Measurements from ENCODE around the gene KATNBL1.
"Not testable (repeated sequence)": the region's sequence is repeated elsewhere in the genome, so short reads cannot be mapped to it uniquely, and the experiment has no call there.

Gene KATNBL1

GRCh38 chr15:34206011-34206410 is 3.9 kb downstream of the KATNBL1 start:
- in situ Hi-C loops (cut with MboI; ENCODE audit: low pct_unique_long_range_greater_than_20kb, low sequenced_read_pairs), result no loop called here
- DNase-seq, result no peak

DNA sequence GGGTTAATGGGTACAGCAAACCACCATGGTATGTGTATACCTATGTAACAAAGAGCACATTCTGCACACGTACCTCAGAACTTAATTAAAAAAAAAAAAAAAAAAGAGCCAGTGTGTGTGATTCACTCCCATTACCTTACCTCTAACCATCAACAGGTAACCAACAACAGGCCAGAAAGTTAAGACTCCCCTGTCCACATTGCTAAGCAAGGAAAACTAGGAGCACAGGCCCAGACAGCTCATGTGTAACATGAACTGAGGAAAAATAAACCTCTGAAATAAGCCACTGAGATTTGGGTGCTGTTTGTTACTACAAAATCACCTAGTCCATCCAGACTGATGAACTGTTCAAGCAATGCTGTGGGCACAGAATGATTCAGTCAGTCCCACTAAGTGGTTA is 6.0 kb downstream of the KATNBL1 start:
- DNase-seq, result no peak
- in situ Hi-C loops (cut with MboI; ENCODE audit: low pct_unique_long_range_greater_than_20kb, low sequenced_read_pairs), result no loop called here

- DNase-seq, result no peak
- in situ Hi-C loops (cut with MboI; ENCODE audit: low pct_unique_long_range_greater_than_20kb, low sequenced_read_pairs), result no loop called here
These were observed 6.6 kb downstream of the KATNBL1 start for GRCh38 chr15:34203305-34203704.

DNA sequence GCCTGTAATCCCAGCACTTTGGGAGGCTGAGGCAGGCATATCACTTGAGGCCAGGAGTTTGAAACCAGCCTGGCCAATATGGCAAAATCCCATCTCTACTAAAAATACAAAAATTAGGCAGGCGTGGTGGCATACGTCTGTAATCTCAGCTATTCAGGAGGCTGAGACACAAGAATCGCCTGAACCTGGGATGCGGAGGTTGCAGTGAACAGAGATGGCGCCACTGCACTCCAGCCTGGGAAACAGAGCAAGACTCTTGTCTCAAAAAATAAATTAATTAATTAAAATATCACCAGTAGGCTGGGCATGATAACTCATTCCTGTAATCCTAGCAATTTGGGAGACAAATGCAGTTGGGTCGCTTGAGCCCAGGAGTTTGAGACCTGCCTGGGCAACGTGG is 16.6 kb downstream of the KATNBL1 start:
- in situ Hi-C loops (cut with MboI; ENCODE audit: low pct_unique_long_range_greater_than_20kb, low sequenced_read_pairs); DNase-seq: not testable (repeated sequence)

GRCh38 chr15:34188711-34189110 is 21.2 kb downstream of the KATNBL1 start:
- in situ Hi-C loops (cut with MboI; ENCODE audit: low pct_unique_long_range_greater_than_20kb, low sequenced_read_pairs), result no loop called here
- no peak for DNase-seq

DNA sequence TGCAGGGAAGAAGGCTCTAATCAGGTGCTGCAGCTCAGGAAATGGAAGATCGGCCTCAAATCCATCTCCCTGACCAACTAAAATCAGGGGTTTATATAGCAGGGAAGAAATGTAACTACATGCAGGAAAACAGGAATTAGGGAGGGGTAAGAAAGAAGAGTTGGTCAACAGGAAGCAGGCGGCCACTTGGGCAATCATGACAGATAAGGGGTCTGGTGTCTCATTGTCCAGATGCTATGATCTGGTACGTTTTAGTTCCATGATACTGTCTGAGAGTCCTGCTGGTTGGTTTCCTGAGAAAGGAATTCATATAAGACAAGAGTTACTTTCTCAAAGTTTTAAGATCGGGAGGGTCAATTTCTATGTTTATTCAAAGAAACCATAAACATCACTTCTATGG is 24.2 kb downstream of the KATNBL1 start:
- DNase-seq, result no peak
- in situ Hi-C loops (cut with MboI; ENCODE audit: low pct_unique_long_range_greater_than_20kb, low sequenced_read_pairs), result no loop called here

- DNase-seq, result no peak
- in situ Hi-C loops (cut with MboI; ENCODE audit: low pct_unique_long_range_greater_than_20kb, low sequenced_read_pairs), result no loop called here
These were observed 27.0 kb downstream of the KATNBL1 start for GRCh38 chr15:34182942-34183341.

- no peak for DNase-seq
- in situ Hi-C loops (cut with MboI; ENCODE audit: low pct_unique_long_range_greater_than_20kb, low sequenced_read_pairs), result no loop called here
These were observed 30.7 kb downstream of the KATNBL1 start for GRCh38 chr15:34179234-34179633.

- DNase-seq; in situ Hi-C loops (cut with MboI; ENCODE audit: low pct_unique_long_range_greater_than_20kb, low sequenced_read_pairs): not testable (repeated sequence)
These were observed 43.8 kb downstream of the KATNBL1 start for GRCh38 chr15:34165987-34166573.

DNA sequence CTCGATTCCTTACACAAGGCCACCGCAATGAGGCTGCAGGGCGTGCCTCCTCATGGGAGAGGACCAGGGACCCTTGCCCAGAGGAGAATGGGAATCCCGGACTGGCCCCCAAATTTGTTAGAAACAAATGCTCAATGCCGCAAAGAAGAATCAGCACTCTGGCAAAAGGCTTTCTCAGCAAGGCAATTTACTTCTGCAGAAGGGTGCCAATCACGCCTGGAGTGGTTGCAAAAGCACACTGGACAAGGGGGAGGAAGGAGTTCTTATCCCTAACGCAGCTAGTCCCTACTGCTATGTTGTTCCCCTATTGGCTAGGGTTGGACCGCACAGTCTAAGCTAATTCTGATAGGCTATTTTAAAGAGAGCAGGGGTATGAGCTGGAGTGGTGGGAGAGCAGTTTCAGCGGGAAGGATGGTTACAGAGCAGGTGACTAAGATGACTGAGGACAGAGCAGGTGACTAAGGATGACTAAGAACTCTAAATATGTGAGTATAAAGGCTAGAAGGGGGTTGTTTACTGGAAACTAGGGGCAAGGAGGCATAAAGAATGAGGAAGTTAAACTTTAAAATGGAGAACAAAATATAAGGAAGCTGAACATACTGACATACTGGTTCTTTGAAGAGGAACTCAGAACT is 48.5 kb downstream of the KATNBL1 start:
- in situ Hi-C loops (cut with MboI; ENCODE audit: low pct_unique_long_range_greater_than_20kb, low sequenced_read_pairs), result no loop called here
- DNase-seq, result peak; percentile 44

DNA sequence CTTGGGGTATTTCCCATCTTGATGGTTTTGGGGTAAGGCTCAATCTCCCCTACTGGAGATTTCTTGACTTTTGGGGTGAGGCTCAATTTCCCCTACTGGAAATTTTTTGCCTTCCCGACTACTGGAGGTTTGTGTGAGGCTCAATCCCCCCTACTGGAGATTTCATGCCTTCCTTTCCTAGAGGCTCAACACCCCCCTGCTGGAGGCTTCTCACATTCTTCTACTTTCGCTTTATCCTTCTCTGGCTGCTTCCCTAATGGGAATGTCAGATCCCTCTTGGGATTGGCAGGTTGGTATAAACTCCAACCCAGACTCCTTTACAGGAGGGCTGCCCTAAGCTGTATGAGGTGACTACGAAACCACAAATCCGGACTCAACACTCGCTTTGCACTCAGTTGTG is 49.2 kb downstream of the KATNBL1 start:
- no peak for DNase-seq
- in situ Hi-C loops (cut with MboI; ENCODE audit: low pct_unique_long_range_greater_than_20kb, low sequenced_read_pairs), result no loop called here

GRCh38 chr15:34158355-34158754 is 51.5 kb downstream of the KATNBL1 start:
- no peak for DNase-seq

DNA sequence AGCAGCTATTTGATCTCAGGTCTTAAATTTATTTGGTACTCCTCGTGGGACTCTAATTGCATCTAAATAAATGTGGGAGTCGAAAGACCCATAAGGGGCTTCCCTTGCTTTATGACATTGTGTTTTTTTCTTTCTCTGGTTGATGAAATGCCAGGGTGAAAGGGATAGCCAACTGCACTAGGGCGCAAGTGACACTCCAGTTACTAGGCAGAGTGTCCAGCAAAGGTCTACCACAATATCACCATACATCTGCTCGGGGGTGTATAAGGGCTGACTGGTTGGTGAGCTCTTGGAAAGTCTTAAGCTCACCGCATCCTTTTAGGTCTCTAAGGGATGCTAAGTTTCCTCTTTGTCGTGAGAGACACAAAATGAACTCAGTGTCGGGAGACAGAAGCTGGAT is 54.0 kb downstream of the KATNBL1 start:
- in situ Hi-C loops (cut with MboI; ENCODE audit: low pct_unique_long_range_greater_than_20kb, low sequenced_read_pairs), result no loop called here
- DNase-seq, result no peak

More at GRCh38 chr15:34158355-34158754, 51.5 kb downstream of the KATNBL1 start:
- in situ Hi-C loops (cut with MboI; ENCODE audit: low pct_unique_long_range_greater_than_20kb, low sequenced_read_pairs), result no loop called here

DNA sequence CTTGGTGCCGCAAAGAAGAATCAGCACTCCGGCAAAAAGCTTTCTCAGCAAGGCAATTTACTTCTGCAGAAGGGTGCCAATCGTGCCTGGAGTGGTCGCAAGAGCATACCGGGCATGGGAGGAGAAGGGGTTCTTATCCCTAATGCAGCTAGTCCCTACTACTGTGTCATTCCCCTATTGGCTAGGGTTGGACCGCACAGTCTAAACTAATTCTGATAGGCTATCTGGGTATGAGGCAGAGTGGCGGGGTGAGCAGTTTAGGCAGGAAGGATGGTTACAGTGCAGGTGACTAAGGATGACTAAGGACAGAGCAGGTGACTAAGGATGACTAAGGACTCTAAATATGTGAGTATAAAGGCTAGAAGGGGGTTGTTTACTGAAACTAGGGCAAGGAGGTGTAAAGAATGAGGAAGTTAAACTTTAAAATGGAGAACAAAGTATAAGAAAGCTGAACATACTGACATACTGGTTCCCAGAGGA is 55.1 kb downstream of the KATNBL1 start:
- DNase-seq, result peak; percentile 26
- in situ Hi-C loops (cut with MboI; ENCODE audit: low pct_unique_long_range_greater_than_20kb, low sequenced_read_pairs), result no loop called here

- in situ Hi-C loops (cut with MboI; ENCODE audit: low pct_unique_long_range_greater_than_20kb, low sequenced_read_pairs), result no loop called here
- DNase-seq, result no peak
These were observed 62.3 kb downstream of the KATNBL1 start for GRCh38 chr15:34147371-34148140.

DNA sequence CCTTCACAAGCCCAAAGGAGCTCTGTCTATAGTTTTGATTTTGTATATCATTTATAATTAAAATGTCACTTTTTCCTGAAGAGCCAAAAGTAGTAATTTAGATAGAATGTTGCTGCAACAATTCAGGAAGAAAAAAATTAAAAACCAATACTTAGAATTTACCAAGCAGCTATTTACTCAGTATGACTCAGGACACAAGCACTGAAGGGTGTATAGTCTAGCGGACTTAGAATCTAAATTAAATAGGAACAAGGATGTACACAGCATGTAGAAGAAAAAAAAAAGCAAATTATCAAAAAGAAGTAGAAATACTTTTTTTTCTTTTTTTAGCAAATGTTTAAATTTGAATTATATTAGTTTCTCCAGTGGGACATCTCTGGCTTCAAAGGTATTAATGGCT is 76.4 kb downstream of the KATNBL1 start:
- no peak for DNase-seq
- in situ Hi-C loops (cut with MboI; ENCODE audit: low pct_unique_long_range_greater_than_20kb, low sequenced_read_pairs), result no loop called here

DNA sequence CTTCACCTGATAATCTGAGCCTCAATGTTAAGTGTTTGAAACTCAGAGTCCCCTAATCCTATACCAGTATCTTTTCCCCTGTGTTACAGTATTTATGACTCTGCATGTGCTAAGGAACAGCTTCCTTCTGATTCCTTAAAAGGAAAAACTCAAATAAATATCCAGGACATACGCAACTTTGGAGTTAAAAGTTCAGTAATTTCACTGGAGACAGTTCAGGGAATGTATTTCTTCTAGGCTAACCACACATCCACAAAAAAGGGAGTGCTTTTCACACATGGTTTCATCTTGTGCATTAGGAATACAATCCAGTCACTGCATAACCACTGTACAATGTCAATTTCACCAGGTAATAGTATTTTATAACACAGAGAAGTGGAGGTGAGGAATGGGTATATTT is 77.0 kb downstream of the KATNBL1 start:
- in situ Hi-C loops (cut with MboI; ENCODE audit: low pct_unique_long_range_greater_than_20kb, low sequenced_read_pairs), result no loop called here

DNA sequence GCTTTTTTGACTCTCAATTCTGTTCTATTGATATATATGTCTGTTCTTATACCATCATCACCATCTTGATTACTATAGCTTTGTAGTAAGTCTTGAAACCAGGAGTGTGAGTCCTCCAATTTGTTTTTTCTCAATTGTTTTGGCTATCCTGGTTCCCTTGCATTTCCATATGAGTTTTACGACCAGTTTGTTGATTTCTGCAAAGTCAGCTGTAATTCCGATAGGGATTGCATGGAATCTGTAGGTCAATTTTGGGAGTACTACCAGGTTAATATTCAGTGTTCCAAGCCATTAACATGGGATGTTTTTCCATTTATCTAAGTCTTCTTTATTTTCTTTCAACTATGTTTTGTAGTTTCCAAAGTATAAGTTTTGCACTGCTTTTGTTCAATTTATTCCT is 81.0 kb downstream of the KATNBL1 start:
- DNase-seq, result no peak
- in situ Hi-C loops (cut with MboI; ENCODE audit: low pct_unique_long_range_greater_than_20kb, low sequenced_read_pairs), result no loop called here

More for the DNA sequence above, 77.0 kb downstream of the KATNBL1 start:
- no peak for DNase-seq

DNA sequence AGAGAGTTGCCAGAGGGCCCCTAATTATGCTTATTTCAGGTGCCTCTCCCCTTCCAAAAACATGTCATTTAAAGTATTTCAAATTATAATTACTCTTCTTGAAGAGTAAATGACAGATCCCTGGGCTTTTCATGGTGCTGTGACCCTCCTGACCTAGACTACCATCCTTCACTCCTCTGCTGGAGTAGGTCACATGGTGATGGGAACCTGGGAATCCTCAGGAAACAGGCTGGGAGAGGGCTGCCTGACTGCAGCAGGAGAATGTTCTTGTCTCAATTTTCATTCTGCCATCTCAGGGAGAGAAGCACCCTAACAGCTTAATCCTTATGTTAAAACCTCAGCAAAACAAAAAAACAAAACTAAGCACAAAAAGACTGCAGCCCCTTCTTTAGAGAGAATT is 83.4 kb downstream of the KATNBL1 start:
- in situ Hi-C loops (cut with MboI; ENCODE audit: low pct_unique_long_range_greater_than_20kb, low sequenced_read_pairs), result no loop called here

GRCh38 chr15:34125945-34126344 is 84.0 kb downstream of the KATNBL1 start:
- DNase-seq, result no peak
- in situ Hi-C loops (cut with MboI; ENCODE audit: low pct_unique_long_range_greater_than_20kb, low sequenced_read_pairs), result no loop called here

More for the DNA sequence above, 83.4 kb downstream of the KATNBL1 start:
- no peak for DNase-seq

Data from KBM-7 (cell line).